ENCODE data around the gene IFNL4. TPM values are rescaled to one million over a fixed set of nuclear protein-coding genes. Genes with fewer than 3 reads are reported as not detected.

The IFNL4 gene
- total RNA-seq, 1 donor from 2014 or later = not detected

- Mint-ChIP-seq H3K36me3 (ENCODE audit: low read depth, unreplicated experiment) (no peaks in the 10 kb centered on the region), H3K4me3 (ENCODE audit: unreplicated experiment) (no peak within 1 kb of the TSS), H3K9me3 (ENCODE audit: unreplicated experiment) (no peaks in the 10 kb centered on the region), H3K27me3 (ENCODE audit: low read depth, unreplicated experiment) (peaks cover 49% of the 10 kb centered on the region), H3K4me1 (ENCODE audit: low read depth, unreplicated experiment) (no peaks in the 10 kb centered on the region), H3K27ac (ENCODE audit: unreplicated experiment) (no peak within 1 kb of the TSS)
- no peak within 1 kb of the TSS for H3K27ac ChIP-seq (ENCODE audit: low read depth, low read length)
- no peaks in the 10 kb centered on the region for H3K36me3 ChIP-seq (ENCODE audit: insufficient read depth, low read length)
- H3K4me2 ChIP-seq (ENCODE audit: low read length) = no peak within 1 kb of the TSS
- FAIRE-seq (no peak), DNase-seq (ENCODE audit: low read depth) (no peak)
- H3K9ac ChIP-seq (ENCODE audit: low read length) = no peak within 1 kb of the TSS
- no peak within 1 kb of the TSS for H2AFZ ChIP-seq (ENCODE audit: low read depth, low read length)
- H3K79me2 ChIP-seq (ENCODE audit: insufficient read depth, low read length) = no peaks in the 10 kb centered on the region
- no peak for TF ChIP-seq EZH2 (IDR thresholded peaks at IDR 0.05; ENCODE audit: insufficient read depth, low read length)
- TF ChIP-seq CTCF (IDR thresholded peaks at IDR 0.05; ENCODE audit: insufficient read depth, low read depth, low read length) = no peak
- no peak within 1 kb of the TSS for H3K4me3 ChIP-seq (ENCODE audit: insufficient read depth, low read depth, low read length)
- no peaks in the 10 kb centered on the region for H3K9me3 ChIP-seq (ENCODE audit: insufficient read depth, low read depth, low read length)
- H3K4me1 ChIP-seq (ENCODE audit: insufficient read depth, low read length) = no peaks in the 10 kb centered on the region
- H3K27me3 ChIP-seq (ENCODE audit: insufficient read depth, low read length) = peaks cover 9% of the 10 kb centered on the region
- H4K20me1 ChIP-seq (ENCODE audit: insufficient read depth, low read length) = no peaks in the 10 kb centered on the region
These were observed 47.5 kb upstream of the IFNL4 start, which contains the start of gene IFNL1 for GRCh38 chr19:39296055-39296645. IFNL1 (plus strand) TSS chr19:39296407; CDS start chr19:39296422, 15 bp downstream.

- Histone ChIP-seq H3K4me3 (ENCODE audit: insufficient read depth, low read depth, low read length) (no peak overlapping the region), H2AFZ (ENCODE audit: low read depth, low read length) (no peak overlapping the region), H3K9me3 (ENCODE audit: insufficient read depth, low read depth, low read length) (no peaks in the 10 kb centered on the region), H3K4me2 (ENCODE audit: low read length) (no peak overlapping the region), H4K20me1 (ENCODE audit: insufficient read depth, low read length) (no peaks in the 10 kb centered on the region), H3K9ac (ENCODE audit: low read length) (no peak overlapping the region), H3K36me3 (ENCODE audit: insufficient read depth, low read length) (no peaks in the 10 kb centered on the region), H3K27ac (ENCODE audit: low read depth, low read length) (no peak overlapping the region), H3K4me1 (ENCODE audit: insufficient read depth, low read length) (no peaks in the 10 kb centered on the region), H3K27me3 (ENCODE audit: insufficient read depth, low read length) (peaks cover 12% of the 10 kb centered on the region), H3K79me2 (ENCODE audit: insufficient read depth, low read length) (no peaks in the 10 kb centered on the region)
- no peak overlapping the region for H3K4me3 Mint-ChIP-seq (ENCODE audit: unreplicated experiment)
- no peak overlapping the region for H3K27ac Mint-ChIP-seq (ENCODE audit: unreplicated experiment)
- no peaks in the 10 kb centered on the region for H3K9me3 Mint-ChIP-seq (ENCODE audit: unreplicated experiment)
- H3K27me3 Mint-ChIP-seq (ENCODE audit: low read depth, unreplicated experiment) = peaks cover 65% of the 10 kb centered on the region
- no peak for TF ChIP-seq CTCF (IDR thresholded peaks at IDR 0.05; ENCODE audit: insufficient read depth, low read depth, low read length)
- TF ChIP-seq EZH2 (IDR thresholded peaks at IDR 0.05; ENCODE audit: insufficient read depth, low read length) = no peak
- DNase-seq (ENCODE audit: low read depth) (no peak), FAIRE-seq (no peak)
- H3K4me1 Mint-ChIP-seq (ENCODE audit: low read depth, unreplicated experiment) = no peaks in the 10 kb centered on the region
- no peaks in the 10 kb centered on the region for H3K36me3 Mint-ChIP-seq (ENCODE audit: low read depth, unreplicated experiment)
These were observed 44.7 kb upstream of the IFNL4 start for GRCh38 chr19:39293394-39293793.

- Histone ChIP-seq H3K79me2 (ENCODE audit: insufficient read depth, low read length) (no peaks in the 10 kb centered on the region), H3K4me2 (ENCODE audit: low read length) (no peak overlapping the region), H3K9me3 (ENCODE audit: insufficient read depth, low read depth, low read length) (no peaks in the 10 kb centered on the region), H3K4me1 (ENCODE audit: insufficient read depth, low read length) (no peaks in the 10 kb centered on the region), H3K27me3 (ENCODE audit: insufficient read depth, low read length) (no peaks in the 10 kb centered on the region), H3K4me3 (ENCODE audit: insufficient read depth, low read depth, low read length) (no peak overlapping the region), H2AFZ (ENCODE audit: low read depth, low read length) (no peak overlapping the region), H3K27ac (ENCODE audit: low read depth, low read length) (no peak overlapping the region), H3K9ac (ENCODE audit: low read length) (no peak overlapping the region), H3K36me3 (ENCODE audit: insufficient read depth, low read length) (no peaks in the 10 kb centered on the region), H4K20me1 (ENCODE audit: insufficient read depth, low read length) (no peaks in the 10 kb centered on the region)
- H3K4me3 Mint-ChIP-seq (ENCODE audit: unreplicated experiment) = no peak overlapping the region
- TF ChIP-seq EZH2 (IDR thresholded peaks at IDR 0.05; ENCODE audit: insufficient read depth, low read length) = no peak
- no peak for TF ChIP-seq CTCF (IDR thresholded peaks at IDR 0.05; ENCODE audit: insufficient read depth, low read depth, low read length)
- no peak overlapping the region for H3K27ac Mint-ChIP-seq (ENCODE audit: unreplicated experiment)
- FAIRE-seq (no peak), DNase-seq (ENCODE audit: low read depth) (no peak)
- peaks cover 2% of the 10 kb centered on the region for H3K9me3 Mint-ChIP-seq (ENCODE audit: unreplicated experiment)
- no peaks in the 10 kb centered on the region for H3K36me3 Mint-ChIP-seq (ENCODE audit: low read depth, unreplicated experiment)
- no peaks in the 10 kb centered on the region for H3K4me1 Mint-ChIP-seq (ENCODE audit: low read depth, unreplicated experiment)
- peaks cover 55% of the 10 kb centered on the region for H3K27me3 Mint-ChIP-seq (ENCODE audit: low read depth, unreplicated experiment)
These were observed 35.4 kb upstream of the IFNL4 start for GRCh38 chr19:39284032-39284431.

Measured in astrocyte (in vitro differentiated cells and primary cell).